Liver (tissue), 9 donors: Measurements from ENCODE around the gene RASGRP1. TPM values are rescaled to one million over a fixed set of nuclear protein-coding genes. Genes with fewer than 3 reads are reported as not detected.

Source experiments
- DNase-seq: peaks from one replicate; pipeline ENCODE4 v3.0.0-alpha.2; 2017; ENCODE audit warnings: low spot score
- H3K27ac ChIP-seq, 2 donors: one replicate each; pipeline ENCODE4 v1.7.0; 2013; ENCODE audit warnings: inconsistent platforms in 2 of 2, low read length in 2 of 2, control low read depth in 1 of 2, low read depth in 1 of 2, mild to moderate bottlenecking in 1 of 2
- H3K27me3 ChIP-seq, 4 donors: one replicate each; pipeline versions ENCODE4 v1.6.1 to v1.7.0; 2013; ENCODE audit warnings: low read length in 3 of 4, inconsistent platforms in 1 of 4, mild to moderate bottlenecking in 1 of 4, moderate library complexity in 1 of 4; ENCODE audit not compliant: control insufficient read depth in 4 of 4, insufficient read depth in 4 of 4
- H3K36me3 ChIP-seq, 4 donors: one replicate each; pipeline versions ENCODE4 v1.6.1 to v1.7.0; 2013; ENCODE audit warnings: low read length in 3 of 4, mild to moderate bottlenecking in 3 of 4, low read depth in 1 of 4, moderate library complexity in 1 of 4; ENCODE audit not compliant: control insufficient read depth in 4 of 4, insufficient read depth in 3 of 4
- H3K4me1 ChIP-seq, 4 donors: one replicate each; pipeline versions ENCODE4 v1.6.1 to v1.7.0; 2013; ENCODE audit warnings: low read length in 3 of 4, mild to moderate bottlenecking in 3 of 4, moderate library complexity in 1 of 4; ENCODE audit not compliant: control insufficient read depth in 4 of 4, insufficient read depth in 4 of 4
- H3K4me3 ChIP-seq, 3 donors: one replicate each; pipeline versions ENCODE4 v1.6.1 to v1.7.0; 2013; ENCODE audit warnings: low read length in 3 of 3, control low read depth in 1 of 3, low read depth in 1 of 3, mild to moderate bottlenecking in 1 of 3
- H3K9ac ChIP-seq, 2 donors: one replicate each; pipeline ENCODE4 v1.7.0; 2013; ENCODE audit warnings: low read length in 2 of 2, mild to moderate bottlenecking in 2 of 2, moderate library complexity in 2 of 2, control low read depth in 1 of 2, low read depth in 1 of 2
- H3K9me3 ChIP-seq, 4 donors: one replicate each; pipeline versions ENCODE4 v1.6.1 to v1.7.0; 2013; ENCODE audit warnings: low read length in 3 of 4; ENCODE audit not compliant: control insufficient read depth in 4 of 4
- ATF3 ChIP-seq: IDR thresholded peaks from 2 replicates; pipeline ENCODE4 v1.6.1; 2016; ENCODE audit warnings: antibody characterized with exemption
- EGR1 ChIP-seq, 2 donors: IDR thresholded peaks; 2 replicates each; pipeline ENCODE4 v1.6.1; 2016 to 2018; ENCODE audit warnings: antibody characterized with exemption in 2 of 2, low read depth in 2 of 2
- FOXA1 ChIP-seq: IDR thresholded peaks from 2 replicates; pipeline ENCODE4 v1.6.1; 2016; ENCODE audit warnings: antibody characterized with exemption
- FOXA2 ChIP-seq: IDR thresholded peaks from 2 replicates; pipeline ENCODE4 v1.6.1; 2016; ENCODE audit warnings: antibody characterized with exemption
- GABPA ChIP-seq, 2 donors: IDR thresholded peaks in 1 of 2; conservative IDR thresholded peaks in 1 of 2; 2 replicates each; pipeline ENCODE4 v1.6.1; 2016; ENCODE audit warnings: antibody characterized with exemption in 2 of 2, mild to moderate bottlenecking in 1 of 2, moderate library complexity in 1 of 2
- HNF4A ChIP-seq, 2 donors: conservative IDR thresholded peaks; 2 replicates each; pipeline ENCODE4 v1.6.1; 2016; ENCODE audit warnings: antibody characterized with exemption in 2 of 2, mild to moderate bottlenecking in 2 of 2
- HNF4G ChIP-seq: IDR thresholded peaks from 2 replicates; pipeline ENCODE4 v1.6.1; 2016; ENCODE audit warnings: antibody characterized with exemption
- JUND ChIP-seq, 2 donors: IDR thresholded peaks; 2 replicates each; pipeline ENCODE4 v1.6.1; 2016; ENCODE audit warnings: antibody characterized with exemption in 2 of 2
- NR2F2 ChIP-seq: IDR thresholded peaks from 2 replicates; pipeline ENCODE4 v1.6.1; 2016; ENCODE audit warnings: antibody characterized with exemption
- RAD21 ChIP-seq, 2 donors: IDR thresholded peaks; 2 replicates each; pipeline ENCODE4 v1.6.1; 2016; ENCODE audit warnings: antibody characterized with exemption in 2 of 2, mild to moderate bottlenecking in 2 of 2
- RXRA ChIP-seq, 2 donors: IDR thresholded peaks; 2 replicates each; pipeline ENCODE4 v1.6.1; 2017 to 2018; ENCODE audit warnings: antibody characterized with exemption in 2 of 2, mild to moderate bottlenecking in 1 of 2
- SP1 ChIP-seq: IDR thresholded peaks from 2 replicates; pipeline ENCODE4 v1.6.1; 2018; ENCODE audit warnings: antibody characterized with exemption, mild to moderate bottlenecking
- TAF1 ChIP-seq: conservative IDR thresholded peaks from 2 replicates; pipeline ENCODE4 v1.6.1; 2016; ENCODE audit warnings: antibody characterized with exemption, mild to moderate bottlenecking
- YY1 ChIP-seq: IDR thresholded peaks from 2 replicates; pipeline ENCODE4 v1.6.1; 2016; ENCODE audit warnings: antibody characterized with exemption, mild to moderate bottlenecking
- WGBS: extraction: QIAGEN DNeasy Blood & Tissue Kit; methylation state at CpG from one replicate; pipeline ENCODE4 v1.1.7; 2013; 5-methylcytosine and 5-hydroxymethylcytosine counted together
- polyA plus RNA-seq, 2 donors: library from polyadenylated mRNA; stranded (reverse) in 1 of 2; unstranded in 1 of 2; fragments of 200-250 nt in 1 of 2; fragments of >200 nt in 1 of 2; fragmentation: Nextera tagmentation in 1 of 2; extraction: Ambion mirVana in 1 of 2; gene quantifications; one replicate each; pipeline versions ENCODE4 v1.2.1 to v1.2.3, GENCODE V29; 2013 to 2015
- total RNA-seq, 2 donors: library from RNA; depleted of rRNA; stranded (reverse); fragments of >200 nt; gene quantifications; one replicate each; pipeline ENCODE4 v1.2.3, GENCODE V29; 2014
- TF ChIP-seq, protein P1 (sequence below): IDR thresholded peaks from 2 replicates; pipeline ENCODE4 v1.6.1; 2016; ENCODE audit warnings: antibody characterized with exemption, mild to moderate bottlenecking
- TF ChIP-seq, protein P2 (sequence below): IDR thresholded peaks from 2 replicates; pipeline ENCODE4 v1.6.1; 2016; ENCODE audit warnings: antibody characterized with exemption
- TF ChIP-seq, protein P3 (sequence below): IDR thresholded peaks from 2 replicates; pipeline ENCODE4 v1.6.1; 2016; ENCODE audit warnings: antibody characterized with exemption
- TF ChIP-seq, protein P4 (sequence below): fragments of 150-350 bp; IDR thresholded peaks from 2 replicates; pipeline ENCODE4 v1.5.1; 2017; ENCODE audit warnings: improper control_type of control experiment, low read depth, low read length; ENCODE audit not compliant: missing input control
- donor health status: healthy.
- donor health status: healthy.
- donor health status: healthy.
- donor health status: healthy.
- donor health status: healthy.

RASGRP1 gene
- total and polyA plus RNA-seq, 4 donors, result 0.17 to 0.75 (median 0.47) TPM

- Histone ChIP-seq H3K9me3 (peaks cover 0 to 2% (median 0%) of the 10 kb centered on the region in 4 donors), H3K27ac (no peak overlapping the region), H3K36me3 (no peaks in the 10 kb centered on the region), H3K27me3 (peaks cover 0 to 3% (median 1%) of the 10 kb centered on the region in 4 donors), H3K4me1 (no peaks in the 10 kb centered on the region), H3K9ac (no peak overlapping the region), H3K4me3 (no peak overlapping the region)
- DNase-seq, result no peak
- 43% methylated on average over 4 of the region's 4 CpGs for WGBS
- TF ChIP-seq ATF3, result no peak
- TF ChIP-seq TAF1, result no peak
- TF ChIP-seq RXRA (IDR thresholded peaks at IDR 0.05), result no peak
- no peak for TF ChIP-seq HNF4G
- TF ChIP-seq, protein P1, sequence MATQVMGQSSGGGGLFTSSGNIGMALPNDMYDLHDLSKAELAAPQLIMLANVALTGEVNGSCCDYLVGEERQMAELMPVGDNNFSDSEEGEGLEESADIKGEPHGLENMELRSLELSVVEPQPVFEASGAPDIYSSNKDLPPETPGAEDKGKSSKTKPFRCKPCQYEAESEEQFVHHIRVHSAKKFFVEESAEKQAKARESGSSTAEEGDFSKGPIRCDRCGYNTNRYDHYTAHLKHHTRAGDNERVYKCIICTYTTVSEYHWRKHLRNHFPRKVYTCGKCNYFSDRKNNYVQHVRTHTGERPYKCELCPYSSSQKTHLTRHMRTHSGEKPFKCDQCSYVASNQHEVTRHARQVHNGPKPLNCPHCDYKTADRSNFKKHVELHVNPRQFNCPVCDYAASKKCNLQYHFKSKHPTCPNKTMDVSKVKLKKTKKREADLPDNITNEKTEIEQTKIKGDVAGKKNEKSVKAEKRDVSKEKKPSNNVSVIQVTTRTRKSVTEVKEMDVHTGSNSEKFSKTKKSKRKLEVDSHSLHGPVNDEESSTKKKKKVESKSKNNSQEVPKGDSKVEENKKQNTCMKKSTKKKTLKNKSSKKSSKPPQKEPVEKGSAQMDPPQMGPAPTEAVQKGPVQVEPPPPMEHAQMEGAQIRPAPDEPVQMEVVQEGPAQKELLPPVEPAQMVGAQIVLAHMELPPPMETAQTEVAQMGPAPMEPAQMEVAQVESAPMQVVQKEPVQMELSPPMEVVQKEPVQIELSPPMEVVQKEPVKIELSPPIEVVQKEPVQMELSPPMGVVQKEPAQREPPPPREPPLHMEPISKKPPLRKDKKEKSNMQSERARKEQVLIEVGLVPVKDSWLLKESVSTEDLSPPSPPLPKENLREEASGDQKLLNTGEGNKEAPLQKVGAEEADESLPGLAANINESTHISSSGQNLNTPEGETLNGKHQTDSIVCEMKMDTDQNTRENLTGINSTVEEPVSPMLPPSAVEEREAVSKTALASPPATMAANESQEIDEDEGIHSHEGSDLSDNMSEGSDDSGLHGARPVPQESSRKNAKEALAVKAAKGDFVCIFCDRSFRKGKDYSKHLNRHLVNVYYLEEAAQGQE, result no peak
- TF ChIP-seq FOXA1, result no peak
- no peak for TF ChIP-seq NR2F2
- no peak for TF ChIP-seq RAD21 (IDR thresholded peaks at IDR 0.05)
- TF ChIP-seq, protein P2, sequence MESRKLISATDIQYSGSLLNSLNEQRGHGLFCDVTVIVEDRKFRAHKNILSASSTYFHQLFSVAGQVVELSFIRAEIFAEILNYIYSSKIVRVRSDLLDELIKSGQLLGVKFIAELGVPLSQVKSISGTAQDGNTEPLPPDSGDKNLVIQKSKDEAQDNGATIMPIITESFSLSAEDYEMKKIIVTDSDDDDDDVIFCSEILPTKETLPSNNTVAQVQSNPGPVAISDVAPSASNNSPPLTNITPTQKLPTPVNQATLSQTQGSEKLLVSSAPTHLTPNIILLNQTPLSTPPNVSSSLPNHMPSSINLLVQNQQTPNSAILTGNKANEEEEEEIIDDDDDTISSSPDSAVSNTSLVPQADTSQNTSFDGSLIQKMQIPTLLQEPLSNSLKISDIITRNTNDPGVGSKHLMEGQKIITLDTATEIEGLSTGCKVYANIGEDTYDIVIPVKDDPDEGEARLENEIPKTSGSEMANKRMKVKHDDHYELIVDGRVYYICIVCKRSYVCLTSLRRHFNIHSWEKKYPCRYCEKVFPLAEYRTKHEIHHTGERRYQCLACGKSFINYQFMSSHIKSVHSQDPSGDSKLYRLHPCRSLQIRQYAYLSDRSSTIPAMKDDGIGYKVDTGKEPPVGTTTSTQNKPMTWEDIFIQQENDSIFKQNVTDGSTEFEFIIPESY, result no peak
- TF ChIP-seq EGR1 (IDR thresholded peaks at IDR 0.05; ENCODE audit: low read depth in 2 of 2), result no peak
- TF ChIP-seq JUND (IDR thresholded peaks at IDR 0.05), result no peak
- TF ChIP-seq FOXA2, result no peak
- TF ChIP-seq, protein P3, sequence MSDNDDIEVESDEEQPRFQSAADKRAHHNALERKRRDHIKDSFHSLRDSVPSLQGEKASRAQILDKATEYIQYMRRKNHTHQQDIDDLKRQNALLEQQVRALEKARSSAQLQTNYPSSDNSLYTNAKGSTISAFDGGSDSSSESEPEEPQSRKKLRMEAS, result no peak
- no peak for TF ChIP-seq YY1
- TF ChIP-seq GABPA (IDR thresholded peaks at IDR 0.05 in 1 of 2, conservative IDR thresholded peaks at IDR 0.05 in 1 of 2), result no peak
- TF ChIP-seq, protein P4, sequence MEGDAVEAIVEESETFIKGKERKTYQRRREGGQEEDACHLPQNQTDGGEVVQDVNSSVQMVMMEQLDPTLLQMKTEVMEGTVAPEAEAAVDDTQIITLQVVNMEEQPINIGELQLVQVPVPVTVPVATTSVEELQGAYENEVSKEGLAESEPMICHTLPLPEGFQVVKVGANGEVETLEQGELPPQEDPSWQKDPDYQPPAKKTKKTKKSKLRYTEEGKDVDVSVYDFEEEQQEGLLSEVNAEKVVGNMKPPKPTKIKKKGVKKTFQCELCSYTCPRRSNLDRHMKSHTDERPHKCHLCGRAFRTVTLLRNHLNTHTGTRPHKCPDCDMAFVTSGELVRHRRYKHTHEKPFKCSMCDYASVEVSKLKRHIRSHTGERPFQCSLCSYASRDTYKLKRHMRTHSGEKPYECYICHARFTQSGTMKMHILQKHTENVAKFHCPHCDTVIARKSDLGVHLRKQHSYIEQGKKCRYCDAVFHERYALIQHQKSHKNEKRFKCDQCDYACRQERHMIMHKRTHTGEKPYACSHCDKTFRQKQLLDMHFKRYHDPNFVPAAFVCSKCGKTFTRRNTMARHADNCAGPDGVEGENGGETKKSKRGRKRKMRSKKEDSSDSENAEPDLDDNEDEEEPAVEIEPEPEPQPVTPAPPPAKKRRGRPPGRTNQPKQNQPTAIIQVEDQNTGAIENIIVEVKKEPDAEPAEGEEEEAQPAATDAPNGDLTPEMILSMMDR, result no peak
These were observed 28.9 kb upstream of the RASGRP1 start for GRCh38 chr15:38593524-38593923.

GRCh38 chr15:38589502-38589901, 24.9 kb upstream of the RASGRP1 start:
- H3K4me1 ChIP-seq, result no peaks in the 10 kb centered on the region
- no peak overlapping the region for H3K4me3 ChIP-seq
- 70% methylated on average over 4 of the region's 4 CpGs for WGBS
- H3K9me3 ChIP-seq, result no peaks in the 10 kb centered on the region
- no peak overlapping the region for H3K27ac ChIP-seq
- DNase-seq, result no peak
- H3K36me3 ChIP-seq, result no peaks in the 10 kb centered on the region
- peaks cover 0 to 3% (median 1%) of the 10 kb centered on the region in 4 donors for H3K27me3 ChIP-seq
- no peak overlapping the region for H3K9ac ChIP-seq
- TF ChIP-seq NR2F2 (no peak), SP1 (no peak), HNF4A (conservative IDR thresholded peaks at IDR 0.05) (no peak), EGR1 (IDR thresholded peaks at IDR 0.05; ENCODE audit: low read depth in 2 of 2) (no peak), FOXA1 (no peak), RAD21 (IDR thresholded peaks at IDR 0.05) (no peak), GABPA (IDR thresholded peaks at IDR 0.05 in 1 of 2, conservative IDR thresholded peaks at IDR 0.05 in 1 of 2) (no peak), FOXA2 (no peak), ATF3 (no peak), HNF4G (no peak)
- TF ChIP-seq, protein P4, result no peak
- TF ChIP-seq, protein P1, result no peak
